Heart right ventricle (tissue), 16 donors: ENCODE results near the gene FXR1. TPM values are rescaled to one million over a fixed set of nuclear protein-coding genes. Genes with fewer than 3 reads are reported as not detected.

ENCODE experiments used
- ATAC-seq, 8 donors: fragments of 200-7000 bp; cut with Tn5 transposase; one replicate each; pipeline ENCODE4 v1.9.1; 2020; ENCODE audit warnings: mild to moderate bottlenecking in 8 of 8, moderate library complexity in 8 of 8, moderate number of reproducible peaks in 1 of 8
- DNase-seq, 2 donors: peaks; one replicate each; pipeline ENCODE4 v3.0.0-alpha.2; 2020
- H3K27ac ChIP-seq, 10 donors: fragments of 200-600 bp; sonication (generic) in 2 of 10; one replicate each; pipeline versions ENCODE4 v1.5.0 to v1.8.0; 2020 to 2022; ENCODE audit warnings: mild to moderate bottlenecking in 3 of 10
- H3K27me3 ChIP-seq, 7 donors: fragments of 200-600 bp; one replicate each; pipeline ENCODE4 v1.8.0; 2021 to 2022; ENCODE audit warnings: mild to moderate bottlenecking in 2 of 7
- H3K36me3 ChIP-seq, 9 donors: fragments of 200-600 bp; sonication (generic) in 1 of 9; one replicate each; pipeline versions ENCODE4 v1.5.0 to v1.8.0; 2020 to 2022; ENCODE audit warnings: mild to moderate bottlenecking in 2 of 9
- H3K4me1 ChIP-seq, 9 donors: fragments of 200-600 bp; sonication (generic) in 1 of 9; one replicate each; pipeline versions ENCODE4 v1.5.0 to v1.8.0; 2020 to 2022; ENCODE audit warnings: mild to moderate bottlenecking in 4 of 9
- H3K4me3 ChIP-seq, 10 donors: fragments of 200-600 bp; sonication (generic) in 2 of 10; one replicate each; pipeline versions ENCODE4 v1.5.0 to v1.8.0; 2020 to 2022; ENCODE audit warnings: mild to moderate bottlenecking in 7 of 10, moderate library complexity in 2 of 10
- H3K9me3 ChIP-seq, 11 donors: fragments of 200-600 bp in 10 of 11; sonication (generic) in 2 of 11; one replicate each; pipeline versions ENCODE4 v1.5.0 to v1.8.0; 2013 to 2022; ENCODE audit warnings: mild to moderate bottlenecking in 2 of 11, control low read depth in 1 of 11, moderate library complexity in 1 of 11
- WGBS, 2 donors: extraction: QIAGEN DNeasy Blood & Tissue Kit; methylation state at CpG; one replicate each; pipeline ENCODE4 v1.1.7; 2013; ENCODE audit warnings: inconsistent platforms in 1 of 2; 5-methylcytosine and 5-hydroxymethylcytosine counted together
- intact Hi-C, 10 donors: fragments of 100-400 bp; cut with DNase I; formaldehyde crosslinking; loops; one replicate each; pipeline versions ENCODE4 v1.11.1 to v1.14.2; 2022
- polyA plus RNA-seq, 2 donors: library from polyadenylated mRNA; stranded (reverse); fragments of 200-250 nt; gene quantifications; one replicate each; pipeline ENCODE4 v1.2.3, GENCODE V29; 2013
- total RNA-seq, 10 donors: library from RNA; stranded (reverse); fragmentation: NEBNext Ultra II Directional in 3 of 10; extraction: Animal tissue kit (Norgen Biotek cat#: 25700) in 3 of 10; gene quantifications; one replicate each; pipeline versions ENCODE4 v1.2.1 to v1.2.4, GENCODE V29; 2021 to 2023
- TF ChIP-seq, protein P1 (sequence below), 9 donors: fragments of 200-600 bp; sonication (generic) in 2 of 9; IDR thresholded peaks; one replicate each; pipeline versions ENCODE4 v1.5.0 to v1.8.0; 2021 to 2022; ENCODE audit warnings: antibody characterized with exemption in 9 of 9, mild to moderate bottlenecking in 5 of 9, moderate library complexity in 1 of 9
- donor health status: Arrhythmogenic right ventricular cardiomyopathy.
- donor health status: ischemic (EF 13 %, LVEDD 7.1; RV severe dilation, severe dysfunction).
- donor health status: healthy with polysubstance abuse.
- donor health status: DM: no; HTN: yes; CAD: no.
- donor health status: DM: no; HTN: no; CAD: no.
- donor health status: ischemic (EF 25% LVEDD 6.9; RV normal size, moderate dysfunction).
- donor health status: ischemic (EF 25% LVEDD 5.7; RV mildly dilated, moderate dysfunction).
- donor health status: healthy.
- donor health status: DM: yes; HTN: yes; CAD: no.
- donor health status: Ischemic cardiomyopathy.
- donor health status: ischemic (EF 35%, LVEDD 5.7; RV mildly dilated, moderate dysfunction).
- donor health status: nonischemic (EF 11% LVEDD 7.7; RV severe dilation, severe dysfunction).
- donor health status: DM: yes; HTN: yes; CAD: no.
- donor health status: PGD.
- donor health status: ischemic (EF 29% LVEDD 5.4; RV normal size, mild dysfunction).
- donor health status: nonischemic (EF 23%, LVEDD 6.1; RV moderate dilation, normal function).

FXR1 gene
- total and polyA plus RNA-seq, 12 donors = 69.6 to 314 (median 268) TPM

DNA sequence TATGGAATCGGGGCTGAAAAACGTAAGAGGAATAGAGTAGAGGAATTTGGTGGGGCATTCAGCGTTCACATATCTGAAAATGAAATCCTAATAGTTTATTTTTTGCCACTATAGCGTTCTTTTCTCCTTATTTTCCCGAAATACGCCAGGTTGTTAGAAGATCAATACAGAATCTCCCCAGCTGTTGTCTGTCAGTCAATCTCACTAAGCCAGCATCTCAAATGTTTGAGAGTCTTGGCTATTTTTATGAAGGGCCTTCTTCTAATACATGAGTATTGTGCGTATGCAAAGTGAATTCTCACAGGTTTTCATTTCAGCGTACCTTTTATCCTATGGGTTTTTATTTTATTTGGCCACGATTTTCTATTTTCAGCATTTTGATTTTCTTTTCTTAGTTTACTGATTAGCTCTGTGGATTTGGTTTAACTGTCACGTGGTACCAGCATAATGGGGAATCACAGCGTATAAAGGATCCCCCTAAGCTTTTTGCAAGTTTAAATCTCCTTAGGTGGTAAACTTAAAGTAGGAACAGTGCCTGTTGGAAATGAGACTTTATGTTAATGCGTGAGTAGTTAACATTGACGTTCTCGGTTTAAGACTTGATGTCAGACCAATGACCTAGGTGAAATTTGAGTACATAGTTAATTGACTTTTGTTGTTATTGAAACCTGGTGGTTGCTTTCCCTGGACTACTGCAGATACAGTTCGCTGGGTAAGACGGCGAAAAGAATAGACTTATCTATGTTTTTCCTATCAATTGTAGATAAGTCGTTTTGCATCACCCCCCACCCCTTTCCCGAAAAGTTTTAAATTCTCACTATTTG, 1.3 kb downstream of the FXR1 start:
- intact Hi-C loops = loop anchor here in 3 of 10 donors (2.0 to 5.0 kb wide), 6 partner anchors 41 to 109 kb away; partner anchors contain the start of gene DNAJC19 (in 2 of the 3)
- no peak for DNase-seq
- no peaks in the 10 kb centered on the region for H3K9me3 ChIP-seq
- TF ChIP-seq, protein P1, sequence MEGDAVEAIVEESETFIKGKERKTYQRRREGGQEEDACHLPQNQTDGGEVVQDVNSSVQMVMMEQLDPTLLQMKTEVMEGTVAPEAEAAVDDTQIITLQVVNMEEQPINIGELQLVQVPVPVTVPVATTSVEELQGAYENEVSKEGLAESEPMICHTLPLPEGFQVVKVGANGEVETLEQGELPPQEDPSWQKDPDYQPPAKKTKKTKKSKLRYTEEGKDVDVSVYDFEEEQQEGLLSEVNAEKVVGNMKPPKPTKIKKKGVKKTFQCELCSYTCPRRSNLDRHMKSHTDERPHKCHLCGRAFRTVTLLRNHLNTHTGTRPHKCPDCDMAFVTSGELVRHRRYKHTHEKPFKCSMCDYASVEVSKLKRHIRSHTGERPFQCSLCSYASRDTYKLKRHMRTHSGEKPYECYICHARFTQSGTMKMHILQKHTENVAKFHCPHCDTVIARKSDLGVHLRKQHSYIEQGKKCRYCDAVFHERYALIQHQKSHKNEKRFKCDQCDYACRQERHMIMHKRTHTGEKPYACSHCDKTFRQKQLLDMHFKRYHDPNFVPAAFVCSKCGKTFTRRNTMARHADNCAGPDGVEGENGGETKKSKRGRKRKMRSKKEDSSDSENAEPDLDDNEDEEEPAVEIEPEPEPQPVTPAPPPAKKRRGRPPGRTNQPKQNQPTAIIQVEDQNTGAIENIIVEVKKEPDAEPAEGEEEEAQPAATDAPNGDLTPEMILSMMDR (IDR thresholded peaks at IDR 0.05) = no peak
- peak overlapping the region in 7 of 10 donors; percentile 88 to 97 (median 92) for H3K27ac ChIP-seq
- H3K4me3 ChIP-seq = peak overlapping the region in 9 of 10 donors; percentile 81 to 100 (median 95)
- H3K36me3 ChIP-seq = peaks cover 0 to 34% (median 0%) of the 10 kb centered on the region in 9 donors
- peaks cover 0 to 44% (median 38%) of the 10 kb centered on the region in 9 donors for H3K4me1 ChIP-seq
- H3K27me3 ChIP-seq = no peaks in the 10 kb centered on the region
- no peak for ATAC-seq
- 7 to 13% methylated on average over 19 of the region's 19 CpGs for WGBS, 2 donors

DNA sequence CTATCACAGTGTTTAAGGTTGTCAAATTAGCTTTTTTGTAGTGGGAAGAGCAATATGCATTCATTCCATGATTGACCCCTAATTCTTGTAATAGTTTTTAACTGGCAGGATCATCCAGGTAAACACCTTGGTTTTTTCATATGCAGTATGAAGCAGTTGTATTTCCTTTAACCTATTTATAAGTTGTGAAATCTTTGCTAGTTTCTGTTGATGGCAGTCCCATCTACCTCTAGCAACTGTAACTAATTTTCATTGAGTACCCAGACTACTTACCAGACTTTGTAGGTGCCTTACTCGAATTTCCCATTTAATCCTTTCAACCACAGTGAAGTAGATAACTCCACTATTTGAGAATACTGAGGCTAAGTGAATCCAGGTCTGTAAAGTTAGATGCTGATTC, 6.1 kb downstream of the FXR1 start:
- Histone ChIP-seq H3K36me3 (peaks cover 0 to 34% (median 0%) of the 10 kb centered on the region in 9 donors), H3K27me3 (no peaks in the 10 kb centered on the region), H3K4me1 (peaks cover 0 to 61% (median 45%) of the 10 kb centered on the region in 9 donors), H3K27ac (no peak overlapping the region), H3K4me3 (no peak overlapping the region), H3K9me3 (no peaks in the 10 kb centered on the region)
- 43 to 54% methylated on average over 1 of the region's 1 CpG for WGBS, 2 donors
- TF ChIP-seq, protein P1 (IDR thresholded peaks at IDR 0.05) = no peak
- ATAC-seq = no peak
- DNase-seq = no peak
- intact Hi-C loops = no loop called here

DNA sequence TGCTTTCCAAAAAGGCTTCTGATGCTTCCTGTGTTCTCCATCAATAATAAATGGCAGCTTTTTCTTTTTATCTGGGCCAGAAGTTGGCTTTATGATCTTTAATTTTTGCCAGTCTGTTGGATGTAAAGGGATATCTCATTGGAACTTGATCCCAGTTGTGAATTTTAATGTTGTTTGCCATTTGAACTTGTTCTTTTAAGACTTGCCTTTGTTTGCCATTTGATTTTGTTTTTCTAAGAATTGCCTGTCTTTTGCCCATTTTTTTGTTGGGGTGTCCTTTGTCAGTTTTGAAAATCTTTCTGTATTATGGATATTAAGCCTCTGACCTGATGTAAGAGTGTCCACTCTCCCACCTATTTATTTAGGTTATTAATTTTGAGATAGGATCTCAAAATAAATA, 9.8 kb downstream of the FXR1 start:
- intact Hi-C loops = no loop called here
- ATAC-seq = no peak
- peaks cover 0 to 12% (median 0%) of the 10 kb centered on the region in 9 donors for H3K36me3 ChIP-seq
- H3K4me1 ChIP-seq = peaks cover 0 to 66% (median 37%) of the 10 kb centered on the region in 9 donors
- no peak overlapping the region for H3K27ac ChIP-seq
- H3K4me3 ChIP-seq = no peak overlapping the region
- no peaks in the 10 kb centered on the region for H3K27me3 ChIP-seq
- TF ChIP-seq, protein P1 (IDR thresholded peaks at IDR 0.05) = no peak
- H3K9me3 ChIP-seq = no peaks in the 10 kb centered on the region
- no peak for DNase-seq

DNA sequence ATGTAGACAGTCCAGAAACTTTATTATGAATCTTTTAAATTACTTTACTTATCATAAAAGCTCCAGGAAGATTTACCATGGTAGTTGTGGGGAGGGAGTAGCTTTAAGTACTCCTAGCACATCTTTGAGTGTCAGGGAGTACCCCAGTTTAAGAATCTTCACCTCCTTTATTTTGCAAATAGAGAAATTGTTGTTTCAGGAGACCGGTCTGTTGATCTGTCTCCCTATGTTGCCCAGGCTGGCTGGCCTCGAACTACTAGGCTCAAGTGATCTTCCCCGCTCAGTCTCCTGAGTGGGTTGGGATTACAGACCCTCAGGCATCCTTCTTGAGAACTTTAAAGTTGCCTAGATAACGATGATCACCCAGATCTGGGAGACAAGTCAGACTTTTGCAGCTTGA, 11.1 kb downstream of the FXR1 start:
- intact Hi-C loops = no loop called here
- no peaks in the 10 kb centered on the region for H3K36me3 ChIP-seq
- H3K4me1 ChIP-seq = peaks cover 0 to 65% (median 36%) of the 10 kb centered on the region in 9 donors
- DNase-seq (no peak), ATAC-seq (no peak)
- WGBS, 2 donors = 85 to 91% methylated on average over 4 of the region's 4 CpGs
- no peak overlapping the region for H3K4me3 ChIP-seq
- no peaks in the 10 kb centered on the region for H3K27me3 ChIP-seq
- peaks cover 0 to 10% (median 0%) of the 10 kb centered on the region in 11 donors for H3K9me3 ChIP-seq
- no peak overlapping the region for H3K27ac ChIP-seq
- TF ChIP-seq, protein P1 (IDR thresholded peaks at IDR 0.05) = no peak
